Measurements from ENCODE around the gene CEP290.
A peak's percentile ranks its signal among the peaks of the same experiment; 100 is the strongest.

CEP290 gene, protein sequence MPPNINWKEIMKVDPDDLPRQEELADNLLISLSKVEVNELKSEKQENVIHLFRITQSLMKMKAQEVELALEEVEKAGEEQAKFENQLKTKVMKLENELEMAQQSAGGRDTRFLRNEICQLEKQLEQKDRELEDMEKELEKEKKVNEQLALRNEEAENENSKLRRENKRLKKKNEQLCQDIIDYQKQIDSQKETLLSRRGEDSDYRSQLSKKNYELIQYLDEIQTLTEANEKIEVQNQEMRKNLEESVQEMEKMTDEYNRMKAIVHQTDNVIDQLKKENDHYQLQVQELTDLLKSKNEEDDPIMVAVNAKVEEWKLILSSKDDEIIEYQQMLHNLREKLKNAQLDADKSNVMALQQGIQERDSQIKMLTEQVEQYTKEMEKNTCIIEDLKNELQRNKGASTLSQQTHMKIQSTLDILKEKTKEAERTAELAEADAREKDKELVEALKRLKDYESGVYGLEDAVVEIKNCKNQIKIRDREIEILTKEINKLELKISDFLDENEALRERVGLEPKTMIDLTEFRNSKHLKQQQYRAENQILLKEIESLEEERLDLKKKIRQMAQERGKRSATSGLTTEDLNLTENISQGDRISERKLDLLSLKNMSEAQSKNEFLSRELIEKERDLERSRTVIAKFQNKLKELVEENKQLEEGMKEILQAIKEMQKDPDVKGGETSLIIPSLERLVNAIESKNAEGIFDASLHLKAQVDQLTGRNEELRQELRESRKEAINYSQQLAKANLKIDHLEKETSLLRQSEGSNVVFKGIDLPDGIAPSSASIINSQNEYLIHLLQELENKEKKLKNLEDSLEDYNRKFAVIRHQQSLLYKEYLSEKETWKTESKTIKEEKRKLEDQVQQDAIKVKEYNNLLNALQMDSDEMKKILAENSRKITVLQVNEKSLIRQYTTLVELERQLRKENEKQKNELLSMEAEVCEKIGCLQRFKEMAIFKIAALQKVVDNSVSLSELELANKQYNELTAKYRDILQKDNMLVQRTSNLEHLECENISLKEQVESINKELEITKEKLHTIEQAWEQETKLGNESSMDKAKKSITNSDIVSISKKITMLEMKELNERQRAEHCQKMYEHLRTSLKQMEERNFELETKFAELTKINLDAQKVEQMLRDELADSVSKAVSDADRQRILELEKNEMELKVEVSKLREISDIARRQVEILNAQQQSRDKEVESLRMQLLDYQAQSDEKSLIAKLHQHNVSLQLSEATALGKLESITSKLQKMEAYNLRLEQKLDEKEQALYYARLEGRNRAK (N-terminal part only)

DNA sequence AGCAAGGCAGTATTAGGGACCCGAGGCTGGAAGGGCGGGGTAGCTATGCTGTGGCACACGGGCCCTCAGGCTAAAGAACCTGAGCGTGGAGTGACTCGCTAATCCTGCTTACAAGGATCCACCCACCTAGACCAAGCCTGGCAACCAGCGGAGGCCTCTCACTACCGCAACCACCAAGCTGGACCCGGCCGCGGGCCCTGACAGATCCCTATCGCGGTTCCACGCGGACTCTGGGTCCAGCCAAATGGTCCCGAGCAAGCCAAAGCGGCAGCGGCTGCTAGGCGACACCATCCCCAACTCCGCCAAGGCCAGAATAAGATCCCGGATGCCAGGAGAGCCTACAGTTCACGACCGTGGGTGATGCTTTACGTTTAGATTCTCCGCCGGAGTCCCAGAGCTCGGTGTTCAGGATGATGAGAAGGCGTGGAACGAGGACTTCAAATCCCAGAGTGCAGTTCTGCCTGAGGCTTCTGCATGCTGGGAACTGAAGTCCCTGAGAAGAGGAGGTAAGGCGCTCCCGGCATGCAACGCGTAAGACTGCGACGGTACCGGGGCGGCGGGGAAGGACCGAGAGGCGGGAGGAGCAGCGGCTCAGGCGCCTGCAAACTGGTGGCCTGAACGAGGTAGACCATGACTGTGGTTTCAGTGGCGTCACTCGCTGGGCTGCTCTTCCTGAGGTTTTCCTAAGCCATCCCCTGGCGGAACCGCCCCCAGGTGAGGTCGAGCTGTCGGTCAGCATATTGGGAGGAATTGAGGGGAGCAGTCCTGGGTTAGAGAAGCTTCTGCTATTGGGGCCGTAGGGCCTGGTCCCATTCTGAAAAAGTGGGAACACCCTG lies at the start of gene CEP290, which contains the start of gene TMTC3:
Gene CEP290 (minus strand): TSS at position 315 of the 836 bp plus-strand sequence. CDS start 781 bp downstream, outside the sequence.
Gene TMTC3 (plus strand): TSS at position 534 of the 836 bp plus-strand sequence. CDS start 6,009 bp downstream, outside the sequence.
- DNase-seq (ENCODE audit: low read depth) = peak; percentile 84

DNA sequence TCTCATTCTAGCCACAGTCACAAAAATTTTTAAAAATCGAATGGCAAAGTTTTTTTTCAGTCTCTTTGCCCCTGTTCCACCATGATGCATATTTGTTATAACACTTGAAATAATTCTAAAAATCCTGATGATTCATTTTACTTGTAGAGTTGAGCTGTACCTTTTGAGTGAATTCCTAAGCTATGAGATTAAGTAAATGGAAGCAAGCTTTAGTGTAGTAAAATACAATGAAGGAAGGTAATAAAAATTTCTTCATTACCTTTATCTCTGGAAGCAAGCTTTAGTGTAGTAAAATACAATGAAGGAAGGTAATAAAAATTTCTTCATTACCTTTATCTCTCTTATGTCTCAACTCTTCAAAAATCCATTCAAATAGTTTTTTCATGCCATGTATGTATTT lies 46.3 kb upstream of the CEP290 start:
- no peak for DNase-seq (ENCODE audit: low read depth)

DNA sequence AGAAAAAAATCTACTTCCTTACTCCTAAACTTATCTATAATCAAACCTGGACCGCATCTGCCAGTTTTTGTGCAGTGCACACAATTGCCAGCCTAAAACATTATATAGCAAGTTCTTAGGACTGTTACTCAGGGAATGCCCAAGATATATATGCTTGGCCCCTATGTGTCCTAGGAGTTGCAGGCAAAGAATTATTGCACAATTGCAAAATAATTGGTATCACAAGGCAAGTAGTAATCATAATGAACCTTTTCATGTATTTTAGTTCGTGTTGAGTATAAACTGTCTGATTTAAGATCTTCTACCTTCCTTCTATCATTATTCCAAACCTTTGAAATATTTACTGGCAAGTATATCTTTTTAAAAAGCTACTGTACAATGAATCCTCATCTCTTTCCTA lies 45.7 kb upstream of the CEP290 start:
- DNase-seq (ENCODE audit: low read depth) = no peak

DNA sequence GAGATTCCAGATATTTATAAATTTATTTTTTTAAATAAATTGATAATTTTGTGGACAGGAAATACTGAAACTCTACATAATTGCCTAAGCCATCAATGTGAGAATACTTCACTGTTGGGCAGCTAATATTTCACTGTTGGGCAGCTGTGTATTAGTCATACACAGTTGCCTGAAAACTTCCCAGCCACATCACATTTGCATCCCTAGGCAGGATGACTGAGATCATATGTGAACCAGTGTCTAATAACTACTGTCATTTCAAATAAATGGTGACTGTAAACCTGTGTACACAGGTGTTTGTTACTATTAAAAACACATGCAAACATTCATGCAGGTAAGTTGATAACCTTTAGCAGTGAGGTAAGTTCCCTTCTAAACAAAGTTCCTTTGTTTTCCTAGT lies 44.1 kb upstream of the CEP290 start:
- DNase-seq (ENCODE audit: low read depth) = no peak

DNA sequence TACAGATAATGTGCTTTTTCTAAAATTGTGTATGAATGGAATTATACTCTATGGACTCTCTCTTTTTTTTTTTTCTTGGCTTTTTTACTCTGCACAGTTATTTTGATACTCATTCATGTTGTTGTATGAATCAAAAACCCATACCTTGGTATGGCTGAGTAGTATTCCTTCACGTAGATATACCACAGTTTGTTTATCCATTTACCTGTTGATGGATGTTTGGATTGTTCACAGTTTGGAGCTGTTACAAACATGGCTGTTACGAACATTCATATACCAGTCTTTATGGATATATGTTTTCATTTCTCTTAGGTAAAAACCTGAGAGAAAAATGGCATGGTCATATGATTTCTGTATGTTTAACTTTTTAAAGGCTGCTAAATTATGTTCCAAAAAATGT lies 43.4 kb upstream of the CEP290 start:
- DNase-seq (ENCODE audit: low read depth) = no peak

DNA sequence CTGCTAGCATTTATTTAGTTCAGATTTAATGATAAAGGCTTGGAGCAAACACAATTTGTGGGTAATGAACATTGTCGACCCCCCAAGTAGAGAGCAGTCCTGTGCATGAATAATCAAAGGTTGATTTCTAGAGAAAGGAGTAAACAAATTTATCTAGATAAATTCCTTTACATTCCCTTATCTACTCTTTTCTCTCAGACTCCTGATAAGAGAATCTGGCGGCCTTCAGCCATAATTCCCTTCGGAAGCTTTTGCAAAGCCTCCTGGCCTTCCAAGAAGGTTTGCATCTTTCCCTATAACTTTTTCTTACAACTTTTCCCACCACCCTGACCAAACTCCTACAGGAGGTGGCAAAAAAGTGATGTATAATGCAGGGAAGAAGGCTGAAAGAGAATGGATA lies 42.3 kb upstream of the CEP290 start:
- no peak for DNase-seq (ENCODE audit: low read depth)

DNA sequence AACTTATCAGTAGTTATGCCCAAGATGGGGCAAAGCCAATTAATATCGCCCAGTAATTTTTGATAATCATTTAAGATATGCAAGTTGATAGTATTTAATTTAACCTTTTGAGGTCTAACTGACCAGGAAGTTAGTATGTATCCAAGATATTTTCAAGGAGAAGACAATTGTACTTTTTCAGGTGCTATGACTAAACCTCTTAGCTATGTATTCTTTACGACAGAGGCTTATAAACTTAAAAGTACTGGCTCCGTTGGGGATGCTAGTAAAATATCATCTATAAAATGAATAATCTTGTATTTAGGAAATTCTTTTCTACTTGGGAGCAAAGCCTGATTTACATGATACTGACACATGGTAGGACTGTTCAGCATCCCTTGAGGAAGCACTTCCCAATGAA lies 40.5 kb upstream of the CEP290 start:
- DNase-seq (ENCODE audit: low read depth) = no peak

DNA sequence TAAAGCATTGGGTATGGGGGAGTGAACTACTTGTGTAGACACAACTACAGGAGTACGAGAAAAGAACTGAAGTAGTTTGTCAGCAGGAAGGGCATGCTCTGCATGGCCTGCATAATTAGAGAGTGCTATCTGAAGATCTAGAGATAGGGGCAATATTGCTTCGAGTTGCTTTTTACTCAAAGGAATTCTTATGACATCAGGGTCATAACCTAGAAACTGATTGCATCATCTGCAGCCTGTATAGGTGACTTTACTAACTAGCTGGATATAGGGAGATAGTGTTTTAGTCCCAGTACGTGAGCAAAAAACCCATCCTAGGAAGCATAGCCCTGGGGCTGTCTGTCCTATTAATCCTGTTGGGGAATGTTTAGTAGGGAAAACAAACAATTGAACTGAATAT lies 40.0 kb upstream of the CEP290 start:
- no peak for DNase-seq (ENCODE audit: low read depth)

DNA sequence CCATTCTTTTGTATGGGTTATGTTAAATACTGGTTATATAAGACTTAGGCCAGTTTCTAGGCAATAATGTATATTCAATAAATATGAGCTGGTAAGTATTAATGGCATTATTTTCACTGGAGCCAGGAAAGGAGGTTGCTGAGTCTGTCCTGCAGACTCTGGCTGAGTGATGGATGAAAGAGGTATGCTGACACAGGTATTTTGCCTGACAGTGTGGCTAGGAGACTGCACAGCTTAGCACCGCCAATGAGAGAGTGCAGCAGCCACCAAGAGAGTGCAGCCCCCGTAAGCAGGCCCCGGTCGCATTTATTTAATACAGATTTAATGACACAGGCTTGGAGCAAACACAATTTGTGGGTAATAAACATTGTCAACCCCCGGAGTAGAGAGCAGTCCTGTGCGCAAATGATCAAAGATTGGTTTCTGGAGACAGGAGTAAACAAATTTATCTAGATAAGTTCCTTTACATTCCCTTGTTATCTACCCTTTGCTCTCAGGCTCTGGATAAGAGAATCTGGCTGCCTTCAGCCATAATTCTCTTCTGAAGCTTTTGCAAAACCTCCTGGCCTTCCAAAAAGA lies 37.6 kb upstream of the CEP290 start:
- DNase-seq (ENCODE audit: low read depth) = no peak

DNA sequence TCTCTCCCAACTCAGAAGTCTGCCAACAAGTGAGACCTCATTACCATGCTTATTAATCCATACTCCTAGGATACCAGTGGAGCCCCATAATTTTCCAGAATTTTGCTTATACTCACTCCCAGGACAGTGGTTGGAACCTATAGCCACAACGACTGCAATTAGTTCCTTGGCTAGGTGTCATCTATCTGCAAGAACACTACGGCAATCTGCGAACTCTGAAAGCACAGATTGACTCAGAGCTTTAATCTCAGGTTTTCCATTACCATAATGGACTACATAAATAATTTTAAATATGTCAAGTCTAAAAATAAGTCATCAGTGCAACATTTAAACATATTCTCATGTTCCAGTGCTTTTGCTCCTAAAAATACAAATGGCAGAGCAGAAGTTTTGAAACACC lies 33.7 kb upstream of the CEP290 start:
- DNase-seq (ENCODE audit: low read depth) = no peak

DNA sequence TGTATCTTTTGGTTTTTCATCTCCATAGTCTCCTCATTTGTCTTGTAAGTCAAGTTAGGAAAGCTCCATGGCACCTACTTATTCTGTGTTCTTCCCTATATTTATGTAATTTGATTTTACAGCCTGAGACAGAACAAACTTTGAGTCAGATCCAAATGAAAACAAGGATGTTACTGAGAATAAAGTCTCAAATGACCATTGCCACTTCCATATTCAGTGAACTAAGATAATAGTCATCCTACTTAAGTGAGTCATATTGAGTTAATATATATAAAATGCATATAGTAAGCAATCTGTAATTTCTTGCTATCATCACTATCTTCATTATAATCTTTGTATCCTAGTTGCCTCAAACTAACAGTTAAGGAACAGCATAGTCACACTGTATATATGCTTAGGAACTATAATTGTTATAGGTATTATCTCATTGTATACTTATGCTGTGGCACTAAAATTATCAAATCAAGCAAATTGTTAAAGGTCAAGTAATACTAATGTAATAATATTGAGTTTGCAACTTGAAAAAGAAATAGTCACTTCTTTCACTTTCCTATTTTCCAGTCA lies 31.0 kb upstream of the CEP290 start:
- DNase-seq (ENCODE audit: low read depth) = no peak

DNA sequence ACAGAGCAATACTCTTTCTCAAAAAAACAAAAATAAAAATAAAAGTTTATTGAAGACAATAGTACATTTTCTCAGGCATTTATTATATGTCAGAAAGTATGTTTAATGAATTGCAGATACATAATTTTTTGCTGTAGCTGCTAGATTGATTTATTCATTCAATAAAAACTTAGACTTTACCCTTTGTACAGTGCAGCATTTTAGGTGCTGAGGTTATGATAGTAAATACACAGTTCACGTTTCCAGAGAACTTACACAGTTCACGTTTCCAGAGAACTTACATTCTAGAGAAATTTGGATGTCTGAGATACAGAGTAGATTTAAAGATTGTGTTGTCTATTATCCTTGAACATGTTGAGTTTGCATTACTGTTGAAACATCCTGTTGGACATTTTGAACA lies 25.5 kb upstream of the CEP290 start:
- no peak for DNase-seq (ENCODE audit: low read depth)

DNA sequence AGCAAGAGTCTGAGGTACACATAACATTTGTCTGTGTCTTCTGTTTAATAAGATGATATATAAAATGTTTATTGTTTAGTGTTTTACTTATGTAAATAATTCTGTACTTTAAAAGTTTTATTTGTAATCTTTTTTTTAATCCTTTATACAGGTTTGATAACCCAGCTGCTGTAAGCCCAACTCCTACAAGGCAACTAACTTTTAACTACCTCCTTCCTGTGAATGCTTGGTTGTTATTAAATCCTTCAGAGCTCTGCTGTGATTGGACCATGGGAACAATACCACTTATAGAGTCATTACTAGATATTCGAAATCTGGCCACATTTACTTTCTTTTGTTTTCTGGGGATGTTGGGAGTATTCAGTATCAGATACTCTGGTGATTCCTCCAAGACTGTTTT lies 24.3 kb upstream of the CEP290 start:
- no peak for DNase-seq (ENCODE audit: low read depth)

DNA sequence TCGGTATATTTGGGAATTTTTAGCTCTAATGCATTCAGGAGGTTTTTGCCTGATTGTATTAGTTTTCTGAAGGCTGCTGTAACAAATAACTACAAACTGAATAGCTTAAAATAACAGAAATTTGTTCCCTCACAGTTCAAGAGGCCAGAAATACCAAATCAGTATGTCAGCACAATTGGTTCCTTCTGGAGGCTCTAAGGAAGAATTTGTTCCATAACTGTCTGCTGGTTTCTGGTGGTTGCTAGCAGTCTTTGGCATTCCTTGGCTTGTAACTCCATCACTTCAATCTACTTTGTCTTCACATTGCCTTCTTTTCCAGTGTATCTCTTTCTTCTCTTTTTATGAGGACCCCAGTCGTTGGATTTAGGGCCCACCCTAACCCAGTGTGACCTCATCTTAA lies 21.5 kb upstream of the CEP290 start:
- no peak for DNase-seq (ENCODE audit: low read depth)

DNA sequence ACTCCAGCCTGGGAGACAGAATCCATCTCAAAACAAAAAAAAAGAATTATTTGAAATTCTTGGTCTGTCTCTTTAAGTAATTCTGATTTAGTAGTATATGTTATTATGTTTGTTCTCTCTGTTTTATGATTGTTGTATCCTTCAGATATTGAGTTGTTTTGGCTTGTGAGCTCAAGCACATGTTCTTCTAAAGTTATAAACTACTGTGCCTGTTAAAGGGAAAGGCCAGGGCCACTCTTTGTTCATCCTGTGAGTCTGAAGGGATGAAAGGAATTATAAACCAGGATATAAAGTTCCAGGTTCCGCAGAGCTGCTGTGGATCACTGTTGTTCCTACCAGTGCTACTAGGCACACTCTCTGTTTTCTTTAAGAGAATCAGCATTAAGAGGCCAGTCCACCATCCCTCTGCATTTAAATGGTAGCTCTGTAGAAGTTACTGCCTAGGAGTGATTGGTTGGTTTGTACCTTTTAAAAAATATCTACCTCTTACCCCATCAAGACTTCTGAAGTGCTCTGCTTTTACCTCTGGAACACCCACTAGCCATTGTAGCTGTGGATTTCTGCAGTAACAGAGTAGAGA lies 14.3 kb upstream of the CEP290 start:
- DNase-seq (ENCODE audit: low read depth) = no peak

DNA sequence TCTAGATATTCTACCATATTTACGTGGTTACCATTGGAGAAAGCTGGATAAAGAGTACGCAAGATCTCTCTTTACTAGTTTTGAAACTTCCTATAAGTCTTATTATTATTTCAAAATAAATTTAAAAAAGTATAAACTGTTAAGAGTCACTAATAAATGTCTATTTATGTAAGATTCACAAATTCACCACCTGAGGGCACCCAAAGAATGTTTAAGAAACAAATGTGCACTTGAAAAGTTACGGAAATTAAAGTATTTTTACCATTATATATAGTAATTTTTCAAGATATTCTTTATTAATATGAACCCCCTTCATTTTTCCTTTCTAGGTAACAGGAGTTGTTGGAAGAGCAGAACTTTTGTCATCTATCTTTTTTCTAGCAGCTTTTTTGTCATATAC lies 12.1 kb upstream of the CEP290 start:
- DNase-seq (ENCODE audit: low read depth) = no peak

DNA sequence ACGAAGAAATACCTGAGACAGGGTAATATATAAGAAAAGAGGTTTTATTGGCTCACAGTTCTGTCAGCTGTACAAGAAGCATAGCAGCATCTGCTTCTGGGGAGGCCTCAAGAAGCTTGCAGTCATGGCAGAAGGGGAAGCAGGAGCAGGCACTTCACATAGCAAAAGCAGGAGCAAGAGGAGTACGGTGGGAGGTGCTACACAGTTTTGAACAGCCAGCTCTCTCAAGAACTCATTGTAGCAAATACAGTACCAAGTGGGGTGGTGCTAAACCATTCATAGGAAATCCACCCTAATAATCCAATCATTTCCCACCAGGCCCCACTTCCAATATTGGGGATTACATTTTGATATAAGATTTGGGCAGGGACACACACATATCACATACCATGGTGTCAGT lies 8.2 kb upstream of the CEP290 start:
- DNase-seq (ENCODE audit: low read depth) = no peak

DNA sequence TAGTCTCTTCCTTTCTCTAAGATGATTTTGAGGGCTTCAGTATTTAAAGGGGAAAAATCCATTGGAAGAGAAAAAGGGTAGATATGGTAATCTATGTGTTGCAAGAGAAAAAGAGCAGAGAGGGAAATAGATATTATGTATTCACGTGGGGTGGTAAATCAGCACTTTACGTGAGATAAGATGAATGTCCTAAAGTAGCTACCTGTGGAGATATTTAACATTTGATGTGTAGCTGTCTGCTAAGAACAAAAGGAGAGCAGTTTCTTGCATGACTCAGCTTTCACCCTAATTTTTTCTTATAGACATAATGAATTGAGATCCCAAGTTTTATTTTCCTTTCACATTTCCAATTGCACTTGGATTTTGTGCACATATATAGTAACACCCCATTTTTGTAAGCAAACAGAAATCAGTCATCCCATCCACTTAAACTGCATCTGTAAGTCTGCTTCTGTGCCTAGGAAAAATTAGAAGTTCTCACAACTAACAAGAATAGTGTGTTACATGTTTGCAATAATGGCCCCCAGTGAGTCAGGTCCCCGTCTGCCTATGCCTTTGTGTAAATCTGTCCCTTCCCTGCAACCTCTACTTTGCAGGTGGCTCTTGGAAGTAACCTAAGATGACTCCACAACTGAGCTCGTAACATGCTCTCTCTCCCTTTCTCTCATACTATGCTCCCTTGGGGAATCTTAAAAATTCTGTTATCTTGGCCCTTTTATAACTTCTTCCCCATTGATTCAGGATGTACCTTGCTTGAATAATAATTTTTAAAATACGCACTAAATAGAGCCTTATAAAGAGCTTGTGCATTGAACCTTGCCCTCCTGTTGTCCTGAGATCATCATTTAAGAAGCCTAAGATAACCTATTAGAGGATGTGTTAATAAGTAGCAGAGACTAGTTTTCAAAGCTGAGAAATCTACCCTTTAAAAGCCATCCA lies 3.9 kb upstream of the CEP290 start:
- DNase-seq (ENCODE audit: low read depth) = no peak

Data from stimulated activated CD8-positive, alpha-beta memory T cell treated with anti-CD3 and anti-CD28 coated beads, Interleukin-12 subunit alpha, Interleukin-12 subunit beta, amount 100 ng/mL, for 1 hour (primary cell).